ENCODE measurements around the gene CDCA4.

DNA sequence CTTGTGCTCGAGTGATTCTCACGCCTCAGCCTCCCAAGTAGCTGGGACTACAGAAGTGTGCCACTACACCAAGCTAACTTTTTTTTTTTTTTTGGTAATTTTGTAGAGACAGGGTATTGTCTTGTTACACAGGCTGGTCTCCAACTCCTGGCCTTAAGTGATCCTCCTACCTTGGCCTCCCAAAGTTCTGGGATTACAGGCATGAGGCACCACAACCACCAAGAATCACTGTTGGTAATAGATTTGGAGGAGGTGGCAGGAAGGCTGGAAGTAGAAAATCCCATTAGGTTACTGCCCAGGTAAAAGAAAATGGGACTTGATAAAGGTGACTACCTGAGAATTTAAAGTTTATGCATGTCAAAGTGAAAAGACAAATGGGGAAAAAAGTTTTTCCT is 1.4 kb upstream of the CDCA4 start:
- TF ChIP-seq, protein P1, sequence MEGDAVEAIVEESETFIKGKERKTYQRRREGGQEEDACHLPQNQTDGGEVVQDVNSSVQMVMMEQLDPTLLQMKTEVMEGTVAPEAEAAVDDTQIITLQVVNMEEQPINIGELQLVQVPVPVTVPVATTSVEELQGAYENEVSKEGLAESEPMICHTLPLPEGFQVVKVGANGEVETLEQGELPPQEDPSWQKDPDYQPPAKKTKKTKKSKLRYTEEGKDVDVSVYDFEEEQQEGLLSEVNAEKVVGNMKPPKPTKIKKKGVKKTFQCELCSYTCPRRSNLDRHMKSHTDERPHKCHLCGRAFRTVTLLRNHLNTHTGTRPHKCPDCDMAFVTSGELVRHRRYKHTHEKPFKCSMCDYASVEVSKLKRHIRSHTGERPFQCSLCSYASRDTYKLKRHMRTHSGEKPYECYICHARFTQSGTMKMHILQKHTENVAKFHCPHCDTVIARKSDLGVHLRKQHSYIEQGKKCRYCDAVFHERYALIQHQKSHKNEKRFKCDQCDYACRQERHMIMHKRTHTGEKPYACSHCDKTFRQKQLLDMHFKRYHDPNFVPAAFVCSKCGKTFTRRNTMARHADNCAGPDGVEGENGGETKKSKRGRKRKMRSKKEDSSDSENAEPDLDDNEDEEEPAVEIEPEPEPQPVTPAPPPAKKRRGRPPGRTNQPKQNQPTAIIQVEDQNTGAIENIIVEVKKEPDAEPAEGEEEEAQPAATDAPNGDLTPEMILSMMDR (IDR thresholded peaks at IDR 0.05; ENCODE audit: low read depth, low read length) = no peak
- TF ChIP-seq EZH2phosphoT487 (IDR thresholded peaks at IDR 0.05; ENCODE audit: low read depth) = no peak

Measured in OCI-LY3 (cell line).